K562 treated with DMSO at 1 percent for 48 hours (cell line): ENCODE measurements around the gene UXS1. TPM values are rescaled to one million over a fixed set of nuclear protein-coding genes. Genes with fewer than 3 reads are reported as not detected.

Experiments
- total RNA-seq: library from RNA; unstranded; fragments of 300-600 nt; gene quantifications from 2 replicates; pipeline ENCODE4 v1.2.3, GENCODE V29; 2022; ENCODE audit warnings: low replicate concordance; ENCODE audit errors: extremely low read depth

UXS1 gene
- total RNA-seq, result not detected in 2 replicates

DNA sequence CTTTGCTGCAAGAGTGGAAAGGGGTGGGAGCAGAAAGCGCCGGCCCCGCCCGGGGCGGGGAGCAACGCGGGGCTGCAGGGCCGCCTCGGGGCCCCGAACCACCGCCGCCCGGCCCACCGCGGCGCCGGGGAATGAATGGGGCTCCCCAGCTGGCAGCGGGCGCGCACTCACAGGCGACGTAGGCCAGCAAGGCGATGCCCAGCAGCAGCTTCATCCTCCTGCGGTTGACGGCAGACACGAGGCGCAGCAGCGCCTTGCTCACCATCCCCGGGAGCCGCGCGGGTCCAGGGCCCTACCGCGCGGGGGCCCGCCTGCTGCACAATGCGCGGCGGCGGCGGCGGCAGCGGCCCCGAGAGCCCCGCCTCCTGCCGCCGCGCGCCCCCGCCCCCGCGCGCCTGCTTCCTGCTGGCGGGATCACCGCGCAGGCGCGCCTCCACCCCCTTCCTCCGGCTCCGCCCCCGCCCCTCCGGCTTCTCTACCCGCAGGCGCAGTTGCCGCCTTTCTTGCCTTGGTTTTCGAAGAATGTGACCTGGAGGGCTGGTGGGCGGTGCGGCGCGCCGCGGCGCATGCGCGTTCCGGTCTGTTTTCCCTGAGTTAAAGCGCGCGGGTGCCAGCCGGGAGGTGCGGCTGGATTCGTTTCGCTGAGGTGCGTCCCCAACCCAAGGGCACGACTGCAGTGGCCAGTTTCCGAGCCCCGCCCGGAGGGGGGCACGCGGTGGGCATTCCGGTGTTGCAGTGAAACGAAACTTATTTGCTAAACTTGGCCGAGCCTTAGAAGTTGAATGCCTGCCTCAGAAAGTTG, at the start of gene UXS1:
Gene UXS1 (minus strand): TSS at position 325 of the 802 bp plus-strand sequence. CDS start 60 bp downstream, at position 265.

